ENCODE data around the gene CSTA.

DNA sequence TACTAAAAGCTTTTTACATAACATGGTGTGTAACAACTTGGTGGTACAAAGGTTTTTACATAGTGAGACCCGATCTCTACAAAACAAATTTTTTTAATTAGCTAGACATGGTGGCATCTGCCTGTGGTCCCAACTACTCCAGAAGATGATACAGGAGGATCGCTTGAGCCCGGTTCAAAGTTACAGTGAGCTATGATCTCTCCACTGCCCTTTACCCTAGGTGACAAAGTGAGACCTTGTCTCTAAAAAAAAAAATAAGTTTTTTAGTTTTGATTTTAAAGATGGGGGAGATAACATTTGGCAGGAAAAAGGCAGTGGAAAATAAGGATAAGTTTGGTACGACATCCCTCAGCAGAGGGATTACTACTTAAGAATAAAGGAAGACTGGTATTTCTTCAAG, 64.8 kb downstream of the CSTA start:
- TF ChIP-seq, protein P1, sequence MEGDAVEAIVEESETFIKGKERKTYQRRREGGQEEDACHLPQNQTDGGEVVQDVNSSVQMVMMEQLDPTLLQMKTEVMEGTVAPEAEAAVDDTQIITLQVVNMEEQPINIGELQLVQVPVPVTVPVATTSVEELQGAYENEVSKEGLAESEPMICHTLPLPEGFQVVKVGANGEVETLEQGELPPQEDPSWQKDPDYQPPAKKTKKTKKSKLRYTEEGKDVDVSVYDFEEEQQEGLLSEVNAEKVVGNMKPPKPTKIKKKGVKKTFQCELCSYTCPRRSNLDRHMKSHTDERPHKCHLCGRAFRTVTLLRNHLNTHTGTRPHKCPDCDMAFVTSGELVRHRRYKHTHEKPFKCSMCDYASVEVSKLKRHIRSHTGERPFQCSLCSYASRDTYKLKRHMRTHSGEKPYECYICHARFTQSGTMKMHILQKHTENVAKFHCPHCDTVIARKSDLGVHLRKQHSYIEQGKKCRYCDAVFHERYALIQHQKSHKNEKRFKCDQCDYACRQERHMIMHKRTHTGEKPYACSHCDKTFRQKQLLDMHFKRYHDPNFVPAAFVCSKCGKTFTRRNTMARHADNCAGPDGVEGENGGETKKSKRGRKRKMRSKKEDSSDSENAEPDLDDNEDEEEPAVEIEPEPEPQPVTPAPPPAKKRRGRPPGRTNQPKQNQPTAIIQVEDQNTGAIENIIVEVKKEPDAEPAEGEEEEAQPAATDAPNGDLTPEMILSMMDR (IDR thresholded peaks at IDR 0.05; ENCODE audit: insufficient read depth, low read length), result no peak
- TF ChIP-seq POLR2AphosphoS5 (IDR thresholded peaks at IDR 0.05; ENCODE audit: low read depth) (no peak), SPI1 (IDR thresholded peaks at IDR 0.05; ENCODE audit: borderline replicate concordance, low read depth) (no peak), GABPA (IDR thresholded peaks at IDR 0.05; ENCODE audit: low read depth) (no peak)
- TF ChIP-seq, protein P2, sequence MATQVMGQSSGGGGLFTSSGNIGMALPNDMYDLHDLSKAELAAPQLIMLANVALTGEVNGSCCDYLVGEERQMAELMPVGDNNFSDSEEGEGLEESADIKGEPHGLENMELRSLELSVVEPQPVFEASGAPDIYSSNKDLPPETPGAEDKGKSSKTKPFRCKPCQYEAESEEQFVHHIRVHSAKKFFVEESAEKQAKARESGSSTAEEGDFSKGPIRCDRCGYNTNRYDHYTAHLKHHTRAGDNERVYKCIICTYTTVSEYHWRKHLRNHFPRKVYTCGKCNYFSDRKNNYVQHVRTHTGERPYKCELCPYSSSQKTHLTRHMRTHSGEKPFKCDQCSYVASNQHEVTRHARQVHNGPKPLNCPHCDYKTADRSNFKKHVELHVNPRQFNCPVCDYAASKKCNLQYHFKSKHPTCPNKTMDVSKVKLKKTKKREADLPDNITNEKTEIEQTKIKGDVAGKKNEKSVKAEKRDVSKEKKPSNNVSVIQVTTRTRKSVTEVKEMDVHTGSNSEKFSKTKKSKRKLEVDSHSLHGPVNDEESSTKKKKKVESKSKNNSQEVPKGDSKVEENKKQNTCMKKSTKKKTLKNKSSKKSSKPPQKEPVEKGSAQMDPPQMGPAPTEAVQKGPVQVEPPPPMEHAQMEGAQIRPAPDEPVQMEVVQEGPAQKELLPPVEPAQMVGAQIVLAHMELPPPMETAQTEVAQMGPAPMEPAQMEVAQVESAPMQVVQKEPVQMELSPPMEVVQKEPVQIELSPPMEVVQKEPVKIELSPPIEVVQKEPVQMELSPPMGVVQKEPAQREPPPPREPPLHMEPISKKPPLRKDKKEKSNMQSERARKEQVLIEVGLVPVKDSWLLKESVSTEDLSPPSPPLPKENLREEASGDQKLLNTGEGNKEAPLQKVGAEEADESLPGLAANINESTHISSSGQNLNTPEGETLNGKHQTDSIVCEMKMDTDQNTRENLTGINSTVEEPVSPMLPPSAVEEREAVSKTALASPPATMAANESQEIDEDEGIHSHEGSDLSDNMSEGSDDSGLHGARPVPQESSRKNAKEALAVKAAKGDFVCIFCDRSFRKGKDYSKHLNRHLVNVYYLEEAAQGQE (IDR thresholded peaks at IDR 0.05; ENCODE audit: insufficient replicate concordance, low read depth), result no peak

Measured in HL-60 (cell line).